NCI-H2107 treated with DMSO at 0.1 percent for 48 hours (cell line): ENCODE data around the gene HEATR9.

ENCODE experiments used
- DNase-seq: peaks from one replicate; lab custom pipeline; 2025; ENCODE audit not compliant: unreplicated experiment; lab: John Stamatoyannopoulos, UW

HEATR9 gene

DNA sequence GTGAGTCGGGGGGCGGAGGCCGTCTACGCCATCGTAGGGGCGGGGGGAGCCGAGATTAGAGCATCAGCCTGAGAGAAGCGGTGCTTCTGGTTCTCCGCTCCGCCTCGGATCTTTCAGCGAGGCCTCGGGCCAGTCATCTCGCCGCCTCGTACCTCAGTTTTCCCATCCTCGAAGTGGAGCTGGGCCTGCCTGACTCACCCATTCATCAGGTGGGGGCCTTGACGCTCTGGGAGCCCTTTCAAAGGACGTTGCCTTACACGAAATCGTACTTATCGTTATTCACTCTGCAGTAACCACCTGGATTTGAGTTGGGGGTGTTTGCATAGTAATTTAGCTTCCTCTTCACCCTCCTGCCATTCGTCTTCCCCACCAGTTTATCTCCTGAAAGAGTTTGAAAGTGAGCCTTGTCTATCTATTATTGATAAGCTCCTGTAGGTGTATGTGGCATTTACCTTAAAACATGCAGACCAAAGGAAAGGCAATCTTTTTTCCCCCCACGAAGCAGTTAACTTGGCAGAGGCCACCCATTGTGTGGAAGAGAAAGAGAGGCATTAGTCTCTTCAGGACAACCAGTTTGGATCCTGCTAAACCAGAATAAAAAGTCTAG, 58.7 kb downstream of the HEATR9 start:
- no peak for DNase-seq

- peak; percentile 98 for DNase-seq
Observed at GRCh38 chr17:35808962-35809854, 59.5 kb downstream of the HEATR9 start, which contains the start of gene TAF15. Gene TAF15 (plus strand): TSS chr17:35809484. CDS start chr17:35809570, 86 bp downstream.

DNA sequence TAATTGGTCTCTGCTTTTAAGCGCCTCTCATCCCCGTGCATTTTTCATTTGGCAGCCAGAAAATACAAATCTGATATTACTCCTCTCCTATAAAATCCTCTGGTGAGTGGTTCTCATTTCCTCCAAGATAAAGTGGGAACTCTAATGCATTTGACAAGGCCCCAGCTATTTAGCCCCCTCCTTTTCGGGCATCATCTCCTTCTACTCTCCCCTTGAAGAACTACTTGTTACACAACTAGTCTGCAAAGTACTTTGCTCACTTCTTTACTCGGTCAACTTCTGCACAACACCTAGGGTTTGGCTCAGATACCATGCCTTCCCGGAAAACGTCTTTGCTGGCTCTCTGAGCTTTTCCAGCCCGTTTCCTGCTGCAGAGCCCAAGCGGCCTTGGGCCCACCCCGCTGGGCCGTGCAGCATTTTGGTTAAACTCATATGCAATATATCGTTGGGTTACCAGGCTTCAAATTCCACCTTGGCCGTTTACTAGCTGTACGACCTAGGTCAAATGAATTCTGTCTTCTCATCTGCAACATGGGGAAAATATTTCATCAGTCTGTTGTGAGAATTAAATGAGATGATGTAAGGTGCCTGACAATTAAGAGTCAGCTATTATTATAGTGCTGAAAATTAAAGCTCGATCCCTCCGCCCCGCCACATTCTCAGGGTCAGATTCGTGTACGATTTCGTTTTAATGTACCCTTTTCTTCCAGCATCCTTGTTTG, 60.3 kb downstream of the HEATR9 start:
- no peak for DNase-seq

GRCh38 chr17:35807371-35808144, 61.1 kb downstream of the HEATR9 start:
- no peak for DNase-seq
